Esophagus squamous epithelium (tissue), 4 donors: ENCODE measurements around the gene SEMA6A.

Experiments
- POLR2A ChIP-seq, 4 donors: fragments of 450-650 bp; IDR thresholded peaks; one replicate each; pipeline ENCODE4 v1.6.1; 2017; ENCODE audit warnings: antibody characterized with exemption in 4 of 4, mild to moderate bottlenecking in 4 of 4, moderate library complexity in 3 of 4
- TF ChIP-seq, protein P1 (sequence below), 6 experiments: fragments of 450-650 bp in 4 of 6; fragments of 200-600 bp in 2 of 6; sonication (generic) in 2 of 6; IDR thresholded peaks; one replicate each; pipeline ENCODE4 v1.5.1; 2016 to 2019; ENCODE audit warnings: antibody characterized with exemption in 6 of 6, mild to moderate bottlenecking in 4 of 6, moderate library complexity in 4 of 6

DNA sequence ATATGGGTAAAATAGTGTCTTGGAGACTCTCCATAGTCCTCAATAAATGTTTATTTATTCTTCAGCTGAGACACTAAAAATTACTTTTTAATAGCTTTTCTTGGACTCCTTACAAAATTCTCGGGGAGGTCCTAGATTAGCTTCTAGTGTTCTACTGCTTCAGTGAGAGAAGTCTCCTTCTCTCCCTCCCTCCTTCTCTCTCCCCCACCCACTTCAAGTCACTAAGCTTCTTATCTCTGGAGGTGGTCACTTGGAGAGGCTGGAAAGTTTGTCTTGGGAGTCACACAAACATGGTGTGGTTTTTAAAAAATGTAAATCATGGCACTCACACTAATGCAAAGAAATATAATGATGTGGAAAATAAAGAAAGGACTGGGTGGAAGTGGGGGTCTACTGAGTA, 64.1 kb downstream of the SEMA6A start:
- TF ChIP-seq, protein P1, sequence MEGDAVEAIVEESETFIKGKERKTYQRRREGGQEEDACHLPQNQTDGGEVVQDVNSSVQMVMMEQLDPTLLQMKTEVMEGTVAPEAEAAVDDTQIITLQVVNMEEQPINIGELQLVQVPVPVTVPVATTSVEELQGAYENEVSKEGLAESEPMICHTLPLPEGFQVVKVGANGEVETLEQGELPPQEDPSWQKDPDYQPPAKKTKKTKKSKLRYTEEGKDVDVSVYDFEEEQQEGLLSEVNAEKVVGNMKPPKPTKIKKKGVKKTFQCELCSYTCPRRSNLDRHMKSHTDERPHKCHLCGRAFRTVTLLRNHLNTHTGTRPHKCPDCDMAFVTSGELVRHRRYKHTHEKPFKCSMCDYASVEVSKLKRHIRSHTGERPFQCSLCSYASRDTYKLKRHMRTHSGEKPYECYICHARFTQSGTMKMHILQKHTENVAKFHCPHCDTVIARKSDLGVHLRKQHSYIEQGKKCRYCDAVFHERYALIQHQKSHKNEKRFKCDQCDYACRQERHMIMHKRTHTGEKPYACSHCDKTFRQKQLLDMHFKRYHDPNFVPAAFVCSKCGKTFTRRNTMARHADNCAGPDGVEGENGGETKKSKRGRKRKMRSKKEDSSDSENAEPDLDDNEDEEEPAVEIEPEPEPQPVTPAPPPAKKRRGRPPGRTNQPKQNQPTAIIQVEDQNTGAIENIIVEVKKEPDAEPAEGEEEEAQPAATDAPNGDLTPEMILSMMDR (IDR thresholded peaks at IDR 0.05): no peak
- TF ChIP-seq POLR2A (IDR thresholded peaks at IDR 0.05): no peak
